Uterus (tissue), 2 donors: ENCODE measurements around the gene MARCHF9.

Experiments
- POLR2A ChIP-seq, 2 donors: fragments of 450-650 bp; IDR thresholded peaks; one replicate each; pipeline ENCODE4 v1.6.1; 2016; ENCODE audit warnings: antibody characterized with exemption in 2 of 2, mild to moderate bottlenecking in 1 of 2, moderate library complexity in 1 of 2
- TF ChIP-seq, protein P1 (sequence below), 4 experiments: fragments of 200-600 bp in 2 of 4; fragments of 450-650 bp in 2 of 4; sonication (generic) in 2 of 4; IDR thresholded peaks; one replicate each; pipeline ENCODE4 v1.5.1; 2016 to 2019; ENCODE audit warnings: antibody characterized with exemption in 4 of 4, mild to moderate bottlenecking in 2 of 4, moderate library complexity in 1 of 4

DNA sequence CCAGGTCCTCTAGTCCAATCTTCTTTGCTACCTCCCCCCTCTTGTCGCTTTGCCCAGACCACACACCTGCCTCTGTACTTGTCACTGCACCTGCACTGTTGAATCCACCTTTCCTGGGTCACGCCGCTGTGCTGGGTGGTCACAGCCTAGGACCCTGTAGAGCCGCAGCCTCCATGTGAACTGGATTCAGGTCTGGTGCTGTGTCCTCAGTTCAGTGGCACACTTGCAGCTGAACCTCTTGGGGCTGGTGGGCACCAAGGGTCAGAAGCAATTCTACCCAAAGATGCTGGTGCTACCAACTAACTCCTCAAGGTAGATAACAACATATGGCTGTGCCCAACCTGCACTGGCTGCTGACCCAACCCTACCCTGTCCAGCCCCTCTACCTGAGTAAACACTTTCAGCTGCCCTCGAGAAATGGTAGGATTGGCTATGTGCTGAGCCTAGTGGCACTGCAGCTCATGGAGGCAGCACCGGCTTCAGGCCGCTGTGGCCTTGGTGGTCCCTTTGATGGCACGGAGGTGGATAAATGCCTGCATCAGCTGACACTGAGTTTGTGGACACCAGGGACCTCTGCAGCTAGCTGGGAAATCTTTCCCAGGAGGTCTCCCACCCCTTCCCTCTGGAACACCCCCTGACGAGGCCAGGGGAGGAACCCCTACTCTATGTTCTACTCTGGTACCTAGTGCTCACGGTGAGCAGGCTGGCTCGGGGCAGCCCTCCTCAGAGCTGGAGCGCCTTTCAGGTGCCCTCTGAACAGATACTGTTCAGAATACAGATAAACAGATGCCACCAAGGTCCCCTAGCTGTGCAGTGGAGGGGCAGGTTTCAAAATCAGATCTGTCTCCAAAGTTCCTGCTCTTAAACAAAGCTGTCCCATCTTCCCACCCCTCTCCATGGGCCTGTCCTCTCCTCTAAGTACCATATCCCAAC is 30.6 kb upstream of the MARCHF9 start:
- TF ChIP-seq, protein P1, sequence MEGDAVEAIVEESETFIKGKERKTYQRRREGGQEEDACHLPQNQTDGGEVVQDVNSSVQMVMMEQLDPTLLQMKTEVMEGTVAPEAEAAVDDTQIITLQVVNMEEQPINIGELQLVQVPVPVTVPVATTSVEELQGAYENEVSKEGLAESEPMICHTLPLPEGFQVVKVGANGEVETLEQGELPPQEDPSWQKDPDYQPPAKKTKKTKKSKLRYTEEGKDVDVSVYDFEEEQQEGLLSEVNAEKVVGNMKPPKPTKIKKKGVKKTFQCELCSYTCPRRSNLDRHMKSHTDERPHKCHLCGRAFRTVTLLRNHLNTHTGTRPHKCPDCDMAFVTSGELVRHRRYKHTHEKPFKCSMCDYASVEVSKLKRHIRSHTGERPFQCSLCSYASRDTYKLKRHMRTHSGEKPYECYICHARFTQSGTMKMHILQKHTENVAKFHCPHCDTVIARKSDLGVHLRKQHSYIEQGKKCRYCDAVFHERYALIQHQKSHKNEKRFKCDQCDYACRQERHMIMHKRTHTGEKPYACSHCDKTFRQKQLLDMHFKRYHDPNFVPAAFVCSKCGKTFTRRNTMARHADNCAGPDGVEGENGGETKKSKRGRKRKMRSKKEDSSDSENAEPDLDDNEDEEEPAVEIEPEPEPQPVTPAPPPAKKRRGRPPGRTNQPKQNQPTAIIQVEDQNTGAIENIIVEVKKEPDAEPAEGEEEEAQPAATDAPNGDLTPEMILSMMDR (IDR thresholded peaks at IDR 0.05): no peak
- no peak for TF ChIP-seq POLR2A (IDR thresholded peaks at IDR 0.05)
